Common myeloid progenitor, CD34-positive (primary cell): ENCODE results near the gene ANKRD18A.

Experiments
- CTCF ChIA-PET: fragments of 350-600 bp; sonication (Branson Sonifier 250); formaldehyde crosslinking; loops from one replicate; lab custom pipeline; 2021; ENCODE audit warnings: antibody characterized with exemption; lab: Charles Lee
- POLR2A ChIA-PET: fragments of 350-600 bp; sonication (Branson Sonifier 250); formaldehyde crosslinking; loops from one replicate; lab custom pipeline; 2021; ENCODE audit warnings: antibody characterized with exemption; lab: Charles Lee
- DNase-seq, 3 donors: peaks; one replicate each; pipeline versions ENCODE4 v3.0.0 to v3.0.0-alpha.2; 2013
- H3K27ac ChIP-seq, 2 experiments: 1 replicate in 1 of 2; 2 replicates in 1 of 2; pipeline ENCODE4 v1.7.0; 2013; ENCODE audit warnings: inconsistent platforms in 2 of 2, low read length in 2 of 2, mild to moderate bottlenecking in 2 of 2, low read depth in 1 of 2, moderate library complexity in 1 of 2; ENCODE audit not compliant: severe bottlenecking in 2 of 2, insufficient read depth in 1 of 2, poor library complexity in 1 of 2
- H3K27me3 ChIP-seq, 5 experiments: replicated peaks in 2 of 5; 1 replicate in 3 of 5; 2 replicates in 2 of 5; pipeline versions ENCODE4 v1.6.1 to v1.7.0; 2013; ENCODE audit warnings: low read length in 4 of 5, mild to moderate bottlenecking in 2 of 5, moderate library complexity in 2 of 5, inconsistent platforms in 1 of 5; ENCODE audit not compliant: insufficient read depth in 5 of 5, control insufficient read depth in 4 of 5
- H3K36me3 ChIP-seq, 4 experiments: 1 replicate in 2 of 4; 2 replicates in 2 of 4; pipeline versions ENCODE4 v1.6.1 to v1.7.0; 2013; ENCODE audit warnings: low read length in 3 of 4, control low read depth in 1 of 4, mild to moderate bottlenecking in 1 of 4; ENCODE audit not compliant: control insufficient read depth in 4 of 4, insufficient read depth in 4 of 4
- H3K4me1 ChIP-seq, 4 experiments: 1 replicate in 3 of 4; 2 replicates in 1 of 4; pipeline versions ENCODE4 v1.6.1 to v1.7.1; 2013; ENCODE audit warnings: low read length in 3 of 4, mild to moderate bottlenecking in 3 of 4, control low read depth in 1 of 4, inconsistent platforms in 1 of 4, moderate library complexity in 1 of 4; ENCODE audit not compliant: control insufficient read depth in 4 of 4, insufficient read depth in 4 of 4; ENCODE audit errors: control extremely low read depth in 1 of 4
- H3K4me3 ChIP-seq, 7 experiments: 1 replicate in 4 of 7; 2 replicates in 3 of 7; pipeline versions ENCODE4 v1.5.1 to v1.7.0; 2013; ENCODE audit warnings: mild to moderate bottlenecking in 7 of 7, low read length in 6 of 7, moderate library complexity in 6 of 7, inconsistent platforms in 2 of 7, low read depth in 2 of 7, control low read depth in 1 of 7; ENCODE audit not compliant: insufficient read depth in 4 of 7, control insufficient read depth in 1 of 7; ENCODE audit errors: extremely low read depth in 1 of 7
- H3K9me3 ChIP-seq, 5 experiments: 1 replicate in 4 of 5; 2 replicates in 1 of 5; pipeline versions ENCODE4 v1.6.1 to v1.7.1; 2013; ENCODE audit warnings: low read length in 4 of 5, mild to moderate bottlenecking in 2 of 5, inconsistent platforms in 1 of 5, low read depth in 1 of 5, moderate library complexity in 1 of 5; ENCODE audit not compliant: control insufficient read depth in 4 of 5, insufficient read depth in 2 of 5; ENCODE audit errors: control extremely low read depth in 1 of 5
- WGBS: methylation state at CpG from one replicate; pipeline ENCODE4 v1.1.5; 2013; ENCODE audit not compliant: insufficient coverage; 5-methylcytosine and 5-hydroxymethylcytosine counted together

The ANKRD18A gene

DNA sequence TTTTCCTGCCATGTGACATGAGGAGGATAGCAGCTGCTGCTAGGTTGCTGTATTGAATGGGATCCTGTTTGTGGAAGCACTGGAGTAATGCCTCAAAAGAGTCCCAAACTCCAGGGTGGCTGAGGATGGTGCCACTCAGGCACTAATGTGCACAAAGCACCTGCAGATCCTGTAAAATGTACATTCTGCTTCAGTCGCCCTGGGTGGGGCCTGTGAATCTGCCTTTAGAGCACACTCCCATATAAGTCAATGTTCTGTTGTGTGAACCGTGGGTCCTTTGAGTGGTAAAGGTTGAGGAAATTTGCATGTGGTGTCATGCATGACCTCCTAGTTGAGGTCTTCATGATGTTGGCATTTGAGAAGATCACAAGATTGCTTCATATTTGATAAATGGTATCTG lies 31.6 kb upstream of the ANKRD18A start:
- H3K4me1 ChIP-seq, result no peaks in the 10 kb centered on the region
- H3K9me3 ChIP-seq, result no peaks in the 10 kb centered on the region
- H3K36me3 ChIP-seq, result no peaks in the 10 kb centered on the region
- CTCF ChIA-PET, result no interaction called here
- peaks cover 0 to 7% (median 3%) of the 10 kb centered on the region in 5 experiments for H3K27me3 ChIP-seq
- WGBS, result 100% methylated on average over 1 of the region's 2 CpGs
- no peak for DNase-seq
- POLR2A ChIA-PET, result no interaction called here
- no peak overlapping the region for H3K4me3 ChIP-seq
- no peak overlapping the region for H3K27ac ChIP-seq

DNA sequence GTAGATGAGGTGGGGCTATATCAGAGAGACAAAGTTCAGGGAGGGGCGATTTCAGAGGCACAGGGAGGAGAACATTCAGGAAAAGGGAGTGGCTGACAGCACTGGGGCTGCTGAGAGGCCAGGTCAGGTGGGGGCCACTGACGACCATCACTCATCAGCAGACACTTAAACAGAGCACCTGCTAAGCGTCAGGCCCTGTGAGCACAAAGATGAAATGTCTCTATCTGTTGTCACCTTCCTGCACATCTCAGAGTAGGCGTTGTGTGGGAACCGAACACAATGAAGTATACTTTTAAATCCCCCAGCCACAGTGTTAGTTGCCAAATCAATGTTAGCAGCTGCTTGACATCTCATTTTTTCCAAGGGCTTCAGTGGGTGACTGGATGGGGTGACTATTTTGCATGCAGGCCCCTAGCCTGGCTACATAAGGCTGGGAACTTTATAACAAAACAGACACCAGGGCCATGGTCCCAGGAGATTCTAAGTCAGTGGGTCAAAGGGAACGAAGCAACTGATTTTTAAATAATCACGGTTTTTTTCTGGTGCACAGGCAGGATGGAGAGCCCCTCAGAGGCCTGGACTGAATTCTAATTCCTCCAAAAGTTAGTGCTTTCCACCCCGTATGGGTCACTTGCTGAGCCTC lies 31.1 kb upstream of the ANKRD18A start:
- WGBS, result 87% methylated on average over 6 of the region's 8 CpGs
- ChIA-PET POLR2A (no interaction called here), CTCF (no interaction called here)

DNA sequence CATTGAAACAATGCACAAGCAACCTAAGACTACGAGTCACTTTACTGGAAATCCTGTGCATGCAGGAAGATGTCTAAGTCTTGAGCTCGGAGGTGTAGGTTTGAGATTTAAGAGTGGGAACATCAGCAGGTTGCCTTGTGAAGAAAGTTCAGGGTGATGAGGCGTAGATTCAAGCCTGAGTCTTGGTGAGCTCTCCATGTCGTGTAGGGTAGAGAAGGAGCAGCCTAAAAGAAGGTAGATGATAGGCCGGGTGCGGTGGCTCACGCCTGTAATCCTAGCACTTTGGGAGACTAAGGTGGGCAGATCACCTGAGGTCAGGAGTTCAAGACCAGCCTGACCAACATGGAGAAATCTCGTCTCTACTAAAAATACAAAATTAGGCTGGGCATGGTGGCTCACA lies 30.2 kb upstream of the ANKRD18A start:
- H3K4me1 ChIP-seq, result no peaks in the 10 kb centered on the region
- H3K27ac ChIP-seq, result no peak overlapping the region
- H3K36me3 ChIP-seq, result no peaks in the 10 kb centered on the region
- no peak overlapping the region for H3K4me3 ChIP-seq
- 94% methylated on average over 5 of the region's 8 CpGs for WGBS
- ChIA-PET CTCF (interaction anchor here (1.1 kb wide), 1 partner anchor 8 kb away, joined by 3 read pairs; no protein-coding TSS in a partner anchor), POLR2A (no interaction called here)
- H3K9me3 ChIP-seq, result no peaks in the 10 kb centered on the region
- DNase-seq, result no peak
- H3K27me3 ChIP-seq, result peaks cover 0 to 5% (median 0%) of the 10 kb centered on the region in 5 experiments

More for the DNA sequence above, 31.1 kb upstream of the ANKRD18A start:
- no peaks in the 10 kb centered on the region for H3K36me3 ChIP-seq
- H3K27ac ChIP-seq, result no peak overlapping the region
- H3K4me1 ChIP-seq, result no peaks in the 10 kb centered on the region
- peaks cover 0 to 5% (median 3%) of the 10 kb centered on the region in 5 experiments for H3K27me3 ChIP-seq
- no peak overlapping the region for H3K4me3 ChIP-seq
- H3K9me3 ChIP-seq, result no peaks in the 10 kb centered on the region
- no peak for DNase-seq

DNA sequence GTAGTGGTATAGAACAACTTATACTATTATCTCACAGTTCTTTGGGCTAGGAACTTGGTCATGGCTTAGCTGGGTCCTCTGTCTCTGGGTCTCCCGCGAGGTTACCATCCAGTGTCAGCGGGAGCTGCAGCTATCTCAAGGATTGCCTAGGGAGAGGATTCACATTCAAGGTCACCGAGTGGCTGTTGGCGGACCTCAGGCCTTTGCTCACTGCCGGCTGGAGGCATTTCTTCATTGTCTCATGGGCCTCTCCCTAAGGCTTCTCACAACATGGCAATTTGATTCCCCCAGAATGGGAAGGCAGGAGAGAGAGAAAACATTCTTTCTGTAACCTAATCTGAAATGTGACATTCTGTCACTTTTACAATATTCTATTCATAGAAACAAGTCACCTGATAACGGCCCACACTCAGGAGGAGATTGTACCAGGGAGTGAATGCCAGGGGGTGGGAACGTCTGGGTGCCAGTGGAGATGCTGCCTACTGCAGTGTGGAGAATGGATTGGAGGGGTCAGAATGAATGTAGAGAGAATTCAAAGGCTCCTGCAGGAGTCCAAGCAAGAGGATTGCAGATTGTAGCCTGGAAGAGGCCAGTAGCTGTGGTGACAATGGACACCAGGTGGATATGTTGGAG lies 29.5 kb upstream of the ANKRD18A start:
- ChIA-PET POLR2A (no interaction called here), CTCF (interaction anchor here (1.1 kb wide), 1 partner anchor 9 kb away, joined by 3 read pairs; no protein-coding TSS in a partner anchor)
- Histone ChIP-seq H3K4me1 (no peaks in the 10 kb centered on the region), H3K27ac (no peak overlapping the region), H3K36me3 (no peaks in the 10 kb centered on the region), H3K27me3 (peaks cover 0 to 5% (median 0%) of the 10 kb centered on the region in 5 experiments), H3K9me3 (no peaks in the 10 kb centered on the region), H3K4me3 (no peak overlapping the region)
- DNase-seq, result no peak
- 97% methylated on average over 6 of the region's 8 CpGs for WGBS

DNA sequence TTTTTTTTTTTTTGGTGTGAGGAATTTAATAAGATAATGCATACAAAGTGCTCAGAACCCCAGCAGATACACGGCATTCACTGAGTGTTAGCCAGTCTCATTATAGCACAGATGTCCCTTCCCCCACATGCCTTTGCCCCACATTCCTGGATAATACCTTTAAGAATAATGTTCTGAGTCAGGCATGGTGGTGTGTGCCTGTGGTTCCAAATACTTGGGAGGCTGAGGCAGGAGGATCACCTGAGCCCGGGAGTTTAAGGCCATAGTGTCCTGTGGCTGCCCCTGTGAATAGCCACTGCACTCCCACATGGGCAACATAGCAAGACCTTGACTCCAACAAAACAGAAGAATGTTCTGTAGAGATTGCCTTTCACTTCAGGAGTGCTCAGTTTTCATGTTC lies 24.2 kb upstream of the ANKRD18A start:
- ChIA-PET CTCF (interaction anchor here (0.6 kb wide), 1 partner anchor 497 kb away, joined by 3 read pairs; no protein-coding TSS in a partner anchor), POLR2A (no interaction called here)
- H3K27ac ChIP-seq, result no peak overlapping the region
- WGBS, result no CpG with 5 or more reads among the region's 2 CpGs
- H3K27me3 ChIP-seq, result peaks cover 0 to 2% (median 0%) of the 10 kb centered on the region in 5 experiments
- H3K4me3 ChIP-seq, result no peak overlapping the region
- DNase-seq, result no peak
- H3K4me1 ChIP-seq, result no peaks in the 10 kb centered on the region
- no peaks in the 10 kb centered on the region for H3K9me3 ChIP-seq
- no peaks in the 10 kb centered on the region for H3K36me3 ChIP-seq

DNA sequence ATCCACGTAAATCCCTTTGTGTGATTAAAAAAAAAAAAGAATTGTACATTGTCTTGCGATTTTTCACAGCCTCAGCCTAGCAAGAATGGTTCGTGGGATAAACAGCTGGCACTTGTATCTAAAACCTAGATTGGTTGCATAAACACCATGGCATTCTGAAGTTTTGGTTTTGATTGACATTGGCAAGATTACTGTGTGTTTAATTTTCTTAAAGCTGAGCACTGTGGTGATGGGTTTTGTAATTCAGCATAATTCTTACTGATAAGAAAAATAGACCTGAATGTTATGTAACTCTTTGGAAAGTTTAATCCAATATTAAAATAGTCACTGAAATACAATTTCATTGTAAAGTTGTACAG lies 23.4 kb upstream of the ANKRD18A start:
- peaks cover 0 to 2% (median 0%) of the 10 kb centered on the region in 5 experiments for H3K27me3 ChIP-seq
- WGBS, result 100% methylated on average over 2 of the region's 3 CpGs
- H3K4me1 ChIP-seq, result no peaks in the 10 kb centered on the region
- H3K27ac ChIP-seq, result no peak overlapping the region
- no peaks in the 10 kb centered on the region for H3K9me3 ChIP-seq
- ChIA-PET POLR2A (interaction anchor here (0.7 kb wide), 1 partner anchor 1179 kb away, joined by 3 read pairs; the partner anchor contains the start of gene ZBTB5), CTCF (interaction anchor here (0.6 to 1.4 kb wide), 3 partner anchors 10 to 498 kb away, joined by 3 to 4 read pairs (median 3); no protein-coding TSS in a partner anchor)
- H3K36me3 ChIP-seq, result no peaks in the 10 kb centered on the region
- no peak overlapping the region for H3K4me3 ChIP-seq
- no peak for DNase-seq
